ENCODE data around the gene FBXO5.

DNA sequence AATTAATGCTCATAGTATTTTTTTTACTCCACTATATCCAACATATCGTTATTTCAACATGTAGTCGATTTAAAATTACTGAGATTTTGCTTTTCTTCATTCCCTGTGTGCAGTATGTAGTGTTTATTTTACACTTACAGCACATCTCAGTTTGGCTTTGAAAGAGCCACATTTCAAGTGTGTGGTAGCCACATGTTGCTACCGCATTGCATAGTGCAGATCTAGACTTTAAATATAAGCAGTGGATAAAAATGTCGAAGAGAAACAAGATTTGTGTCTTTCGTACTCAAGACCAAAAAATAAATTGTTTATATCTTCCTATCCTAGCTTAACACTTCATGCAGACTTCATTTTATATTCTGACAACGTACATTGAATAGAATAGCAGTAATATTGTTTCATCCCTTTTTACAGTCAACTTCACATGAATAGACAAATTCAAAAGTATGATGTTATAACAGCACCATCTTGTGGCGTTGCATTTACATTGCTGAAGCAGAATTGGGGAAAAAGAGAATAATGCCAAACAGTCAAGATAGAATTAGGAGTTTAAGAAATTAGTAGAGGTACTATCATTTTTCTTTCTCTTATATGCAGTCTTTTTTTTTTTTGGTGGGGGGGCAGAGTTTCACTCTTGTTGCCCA is 29.9 kb downstream of the FBXO5 start:
- TF ChIP-seq CTCF (IDR thresholded peaks at IDR 0.05): peak; percentile 77
- TF ChIP-seq JUND (IDR thresholded peaks at IDR 0.05): no peak
- TF ChIP-seq POLR2AphosphoS5 (IDR thresholded peaks at IDR 0.05; ENCODE audit: low read depth, low read length): no peak
- TF ChIP-seq EP300 (IDR thresholded peaks at IDR 0.05; ENCODE audit: borderline replicate concordance in 1 of 2, low read depth in 1 of 2, low read length in 1 of 2): no peak
- TF ChIP-seq, protein P1, sequence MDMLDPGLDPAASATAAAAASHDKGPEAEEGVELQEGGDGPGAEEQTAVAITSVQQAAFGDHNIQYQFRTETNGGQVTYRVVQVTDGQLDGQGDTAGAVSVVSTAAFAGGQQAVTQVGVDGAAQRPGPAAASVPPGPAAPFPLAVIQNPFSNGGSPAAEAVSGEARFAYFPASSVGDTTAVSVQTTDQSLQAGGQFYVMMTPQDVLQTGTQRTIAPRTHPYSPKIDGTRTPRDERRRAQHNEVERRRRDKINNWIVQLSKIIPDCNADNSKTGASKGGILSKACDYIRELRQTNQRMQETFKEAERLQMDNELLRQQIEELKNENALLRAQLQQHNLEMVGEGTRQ (IDR thresholded peaks at IDR 0.05; ENCODE audit: borderline replicate concordance, low read depth, low read length): no peak
